ENCODE results near the gene EGLN2.
A peak's percentile ranks its signal among the peaks of the same experiment; 100 is the strongest.
"Not testable (repeated sequence)": the region's sequence is repeated elsewhere in the genome, so short reads cannot be mapped to it uniquely, and the experiment has no call there.

EGLN2 gene

GRCh38 chr19:40819479-40820234 is 20.7 kb downstream of the EGLN2 start:
- DNase-seq: peak; percentile 67

- no peak for DNase-seq
These were observed 23.2 kb downstream of the EGLN2 start for GRCh38 chr19:40822161-40822560.

GRCh38 chr19:40822704-40823553 is 23.9 kb downstream of the EGLN2 start:
- not testable (repeated sequence) for DNase-seq

GRCh38 chr19:40824916-40825315 is 25.9 kb downstream of the EGLN2 start:
- DNase-seq: not testable (repeated sequence)

- not testable (repeated sequence) for DNase-seq
These were observed 26.6 kb downstream of the EGLN2 start for GRCh38 chr19:40825460-40826095.

GRCh38 chr19:40826312-40826698 is 27.3 kb downstream of the EGLN2 start:
- DNase-seq: not testable (repeated sequence)

GRCh38 chr19:40826699-40827385 is 27.9 kb downstream of the EGLN2 start:
- DNase-seq: peak; percentile 92

GRCh38 chr19:40827386-40828247 is 28.6 kb downstream of the EGLN2 start:
- DNase-seq: no peak

GRCh38 chr19:40829205-40829604 is 30.2 kb downstream of the EGLN2 start:
- DNase-seq: no peak

GRCh38 chr19:40830741-40831140 is 31.8 kb downstream of the EGLN2 start:
- not testable (repeated sequence) for DNase-seq

- no peak for DNase-seq
These were observed 32.8 kb downstream of the EGLN2 start for GRCh38 chr19:40831502-40832430.

GRCh38 chr19:40832431-40832790 is 33.4 kb downstream of the EGLN2 start:
- not testable (repeated sequence) for DNase-seq

- not testable (repeated sequence) for DNase-seq
These were observed 34.9 kb downstream of the EGLN2 start for GRCh38 chr19:40833728-40834533.

GRCh38 chr19:40836754-40837429 is 37.9 kb downstream of the EGLN2 start:
- no peak for DNase-seq

- DNase-seq: not testable (repeated sequence)
These were observed 39.5 kb downstream of the EGLN2 start for GRCh38 chr19:40838477-40838876.

GRCh38 chr19:40842012-40842411 is 43.0 kb downstream of the EGLN2 start:
- not testable (repeated sequence) for DNase-seq

GRCh38 chr19:40842997-40843652 is 44.1 kb downstream of the EGLN2 start:
- not testable (repeated sequence) for DNase-seq

GRCh38 chr19:40843653-40844052 is 44.7 kb downstream of the EGLN2 start:
- DNase-seq: peak; percentile 76

GRCh38 chr19:40846722-40847121 is 47.7 kb downstream of the EGLN2 start:
- not testable (repeated sequence) for DNase-seq

Data from CD4-positive, alpha-beta T cell treated with Interleukin-4 for 4 hours (primary cell).